Measurements from ENCODE around the gene VEGFA. TPM values are rescaled to one million over a fixed set of nuclear protein-coding genes. Genes with fewer than 3 reads are reported as not detected.

Gene VEGFA
- polyA plus RNA-seq, 4 donors = 106 to 336 (median 279) TPM

DNA sequence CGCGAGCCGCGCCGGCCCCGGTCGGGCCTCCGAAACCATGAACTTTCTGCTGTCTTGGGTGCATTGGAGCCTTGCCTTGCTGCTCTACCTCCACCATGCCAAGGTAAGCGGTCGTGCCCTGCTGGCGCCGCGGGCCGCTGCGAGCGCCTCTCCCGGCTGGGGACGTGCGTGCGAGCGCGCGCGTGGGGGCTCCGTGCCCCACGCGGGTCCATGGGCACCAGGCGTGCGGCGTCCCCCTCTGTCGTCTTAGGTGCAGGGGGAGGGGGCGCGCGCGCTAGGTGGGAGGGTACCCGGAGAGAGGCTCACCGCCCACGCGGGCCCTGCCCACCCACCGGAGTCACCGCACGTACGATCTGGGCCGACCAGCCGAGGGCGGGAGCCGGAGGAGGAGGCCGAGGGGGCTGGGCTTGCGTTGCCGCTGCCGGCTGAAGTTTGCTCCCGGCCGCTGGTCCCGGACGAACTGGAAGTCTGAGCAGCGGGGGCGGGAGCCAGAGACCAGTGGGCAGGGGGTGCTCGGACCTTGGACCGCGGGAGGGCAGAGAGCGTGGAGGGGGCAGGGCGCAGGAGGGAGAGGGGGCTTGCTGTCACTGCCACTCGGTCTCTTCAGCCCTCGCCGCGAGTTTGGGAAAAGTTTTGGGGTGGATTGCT is 1.3 kb downstream of the VEGFA start:
- DNase-seq (ENCODE audit: low read depth in 4 of 4, low spot score in 3 of 4) = peak in 2 of 4 donors; percentile 42 to 59

DNA sequence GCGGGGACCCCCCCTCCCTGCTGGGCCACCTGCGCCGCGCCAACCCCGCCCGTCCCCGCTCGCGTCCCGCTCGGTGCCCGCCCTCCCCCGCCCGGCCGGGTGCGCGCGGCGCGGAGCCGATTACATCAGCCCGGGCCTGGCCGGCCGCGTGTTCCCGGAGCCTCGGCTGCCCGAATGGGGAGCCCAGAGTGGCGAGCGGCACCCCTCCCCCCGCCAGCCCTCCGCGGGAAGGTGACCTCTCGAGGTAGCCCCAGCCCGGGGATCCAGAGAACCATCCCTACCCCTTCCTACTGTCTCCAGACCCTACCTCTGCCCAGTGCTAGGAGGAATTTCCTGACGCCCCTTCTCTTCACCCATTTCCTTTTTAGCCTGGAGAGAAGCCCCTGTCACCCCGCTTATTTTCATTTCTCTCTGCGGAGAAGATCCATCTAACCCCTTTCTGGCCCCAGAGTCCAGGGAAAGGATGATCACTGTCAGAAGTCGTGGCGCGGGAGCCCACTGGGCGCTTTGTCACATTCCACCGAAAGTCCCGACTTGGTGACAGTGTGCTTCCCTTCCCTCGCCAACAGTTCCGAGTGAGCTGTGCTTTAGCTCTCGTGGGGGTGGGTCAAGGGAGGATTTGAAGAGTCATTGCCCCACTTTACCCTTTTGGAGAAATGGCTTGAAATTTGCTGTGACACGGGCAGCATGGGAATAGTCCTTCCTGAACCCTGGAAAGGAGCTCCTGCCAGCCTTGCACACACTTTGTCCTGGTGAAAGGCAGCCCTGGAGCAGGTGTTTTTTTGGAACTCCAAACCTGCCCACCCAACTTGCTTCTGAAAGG is 2.1 kb downstream of the VEGFA start:
- DNase-seq (ENCODE audit: low read depth in 4 of 4, low spot score in 3 of 4) = no peak

DNA sequence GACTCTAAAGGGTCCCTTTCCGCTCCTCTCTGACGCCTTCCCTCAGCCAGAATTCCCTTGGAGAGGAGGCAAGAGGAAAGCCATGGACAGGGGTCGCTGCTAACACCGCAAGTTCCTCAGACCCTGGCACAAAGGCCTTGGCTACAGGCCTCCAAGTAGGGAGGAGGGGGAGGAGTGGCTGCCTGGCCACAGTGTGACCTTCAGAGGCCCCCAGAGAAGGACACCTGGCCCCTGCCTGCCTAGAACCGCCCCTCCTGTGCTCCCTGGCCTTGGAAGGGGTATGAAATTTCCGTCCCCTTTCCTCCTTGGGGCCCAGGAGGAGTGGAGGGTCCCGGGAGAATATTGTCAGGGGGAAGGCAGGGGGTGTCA is 2.7 kb downstream of the VEGFA start:
- peak in 1 of 4 donors; percentile 37 for DNase-seq (ENCODE audit: low read depth in 4 of 4, low spot score in 3 of 4)

DNA sequence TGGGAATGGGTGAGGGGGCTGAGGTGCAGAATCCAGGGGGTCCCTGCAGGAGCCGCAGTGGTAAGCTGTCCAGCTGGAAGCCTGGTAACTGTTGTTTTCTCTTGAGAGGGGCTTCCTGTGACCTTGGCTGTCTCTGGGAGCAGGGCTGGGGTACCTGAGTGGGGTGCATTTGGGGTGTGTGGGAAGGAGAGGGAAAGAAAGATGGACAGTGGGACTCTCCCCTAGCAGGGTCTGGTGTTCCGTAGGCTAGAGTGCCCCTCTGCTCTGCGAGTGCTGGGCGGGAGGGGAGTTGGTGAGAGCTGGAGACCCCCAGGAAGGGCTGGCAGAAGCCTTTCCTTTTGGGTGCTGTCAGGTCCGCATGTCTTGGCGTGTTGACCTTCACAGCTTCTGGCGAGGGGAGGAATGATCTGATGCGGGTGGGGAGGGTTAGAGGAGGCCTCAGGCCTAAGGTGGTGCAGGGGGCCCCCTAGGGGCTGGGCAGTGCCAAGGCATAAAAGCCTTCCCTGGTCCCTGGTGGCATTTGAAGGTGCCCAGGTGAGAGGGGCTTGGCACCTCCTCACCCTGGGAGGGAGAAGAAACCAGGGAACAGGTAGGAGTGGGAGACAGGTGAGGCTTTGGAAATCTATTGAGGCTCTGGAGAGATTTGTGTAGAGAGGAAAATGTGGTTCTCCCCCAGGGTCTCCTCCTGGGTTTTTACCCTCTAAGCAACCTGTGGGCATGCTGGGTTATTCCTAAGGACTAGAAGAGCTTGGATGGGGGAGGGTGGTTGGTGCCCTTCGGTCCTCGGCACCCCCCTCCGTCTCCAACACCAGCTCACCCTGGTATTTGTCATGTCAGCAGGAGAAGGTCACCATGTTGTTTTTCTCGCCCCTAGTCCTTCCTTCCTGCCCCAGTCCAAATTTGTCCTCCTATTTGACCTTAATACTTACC is 3.3 kb downstream of the VEGFA start:
- peak in 1 of 4 donors; percentile 27 for DNase-seq (ENCODE audit: low read depth in 4 of 4, low spot score in 3 of 4)

DNA sequence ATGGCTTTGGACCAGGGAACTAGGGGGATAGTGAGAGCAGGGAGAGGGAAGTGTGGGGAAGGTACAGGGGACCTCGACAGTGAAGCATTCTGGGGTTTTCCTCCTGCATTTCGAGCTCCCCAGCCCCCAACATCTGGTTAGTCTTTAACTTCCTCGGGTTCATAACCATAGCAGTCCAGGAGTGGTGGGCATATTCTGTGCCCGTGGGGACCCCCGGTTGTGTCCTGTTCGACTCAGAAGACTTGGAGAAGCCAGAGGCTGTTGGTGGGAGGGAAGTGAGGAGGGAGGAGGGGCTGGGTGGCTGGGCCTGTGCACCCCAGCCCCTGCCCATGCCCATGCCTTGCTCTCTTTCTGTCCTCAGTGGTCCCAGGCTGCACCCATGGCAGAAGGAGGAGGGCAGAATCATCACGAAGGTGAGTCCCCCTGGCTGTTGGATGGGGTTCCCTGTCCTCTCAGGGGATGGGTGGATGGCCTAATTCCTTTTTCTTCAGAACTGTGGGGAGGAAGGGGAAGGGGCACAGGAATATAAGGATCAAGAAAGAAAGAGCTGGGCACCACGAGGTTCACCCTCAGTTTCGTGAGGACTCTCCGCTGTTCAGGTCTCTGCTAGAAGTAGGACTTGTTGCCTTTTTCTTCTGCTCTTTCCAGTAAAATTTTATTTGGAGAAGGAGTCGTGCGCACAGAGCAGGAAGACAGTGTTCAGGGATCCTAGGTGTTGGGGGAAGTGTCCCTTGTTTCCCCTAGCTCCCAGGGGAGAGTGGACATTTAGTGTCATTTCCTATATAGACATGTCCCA is 4.2 kb downstream of the VEGFA start:
- no peak for DNase-seq (ENCODE audit: low read depth in 4 of 4, low spot score in 3 of 4)

DNA sequence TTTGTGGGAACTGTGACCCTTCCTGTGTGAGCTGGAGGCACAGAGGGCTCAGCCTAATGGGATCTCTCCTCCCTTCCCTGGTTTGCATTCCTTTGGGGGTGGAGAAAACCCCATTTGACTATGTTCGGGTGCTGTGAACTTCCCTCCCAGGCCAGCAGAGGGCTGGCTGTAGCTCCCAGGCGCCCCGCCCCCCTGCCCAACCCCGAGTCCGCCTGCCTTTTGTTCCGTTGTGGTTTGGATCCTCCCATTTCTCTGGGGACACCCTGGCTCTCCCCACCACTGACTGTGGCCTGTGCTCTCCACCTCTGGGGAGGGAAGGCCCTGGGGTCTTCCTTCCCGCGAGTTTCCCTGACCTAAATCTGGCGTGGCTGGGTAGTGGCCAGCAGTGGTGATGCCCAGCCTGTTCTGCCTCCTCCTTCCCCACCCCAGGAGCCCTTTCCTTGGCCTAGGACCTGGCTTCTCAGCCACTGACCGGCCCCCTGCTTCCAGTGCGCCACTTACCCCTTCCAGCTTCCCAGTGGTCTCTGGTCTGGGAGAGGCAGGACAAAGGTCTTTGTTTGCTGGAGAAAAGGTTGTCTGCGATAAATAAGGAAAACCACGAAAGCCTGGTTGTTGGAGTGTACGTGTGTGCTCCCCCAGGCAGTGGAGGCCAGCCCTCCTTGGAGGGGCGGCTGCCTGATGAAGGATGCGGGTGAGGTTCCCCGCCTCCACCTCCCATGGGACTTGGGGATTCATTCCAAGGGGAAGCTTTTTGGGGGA is 4.9 kb downstream of the VEGFA start:
- peak in 2 of 4 donors; percentile 48 to 60 for DNase-seq (ENCODE audit: low read depth in 4 of 4, low spot score in 3 of 4)

DNA sequence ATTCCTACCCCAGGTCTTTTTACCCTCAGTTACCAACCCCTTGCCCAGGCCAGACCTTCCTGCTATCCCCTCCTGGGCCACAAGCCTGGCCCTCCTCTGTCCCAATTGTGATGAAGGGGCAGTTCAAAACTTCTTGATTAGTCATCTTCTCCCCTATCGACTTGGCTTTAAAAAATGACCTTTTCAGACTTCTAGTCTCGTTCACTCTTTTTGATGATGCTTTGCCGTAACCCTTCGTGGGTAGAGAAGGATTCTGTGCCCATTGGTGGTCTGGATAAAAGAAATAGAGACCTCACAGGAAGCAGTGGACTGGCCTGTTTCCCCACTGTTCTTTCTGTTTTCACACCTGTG is 5.5 kb downstream of the VEGFA start:
- DNase-seq (ENCODE audit: low read depth in 4 of 4, low spot score in 3 of 4) = no peak

DNA sequence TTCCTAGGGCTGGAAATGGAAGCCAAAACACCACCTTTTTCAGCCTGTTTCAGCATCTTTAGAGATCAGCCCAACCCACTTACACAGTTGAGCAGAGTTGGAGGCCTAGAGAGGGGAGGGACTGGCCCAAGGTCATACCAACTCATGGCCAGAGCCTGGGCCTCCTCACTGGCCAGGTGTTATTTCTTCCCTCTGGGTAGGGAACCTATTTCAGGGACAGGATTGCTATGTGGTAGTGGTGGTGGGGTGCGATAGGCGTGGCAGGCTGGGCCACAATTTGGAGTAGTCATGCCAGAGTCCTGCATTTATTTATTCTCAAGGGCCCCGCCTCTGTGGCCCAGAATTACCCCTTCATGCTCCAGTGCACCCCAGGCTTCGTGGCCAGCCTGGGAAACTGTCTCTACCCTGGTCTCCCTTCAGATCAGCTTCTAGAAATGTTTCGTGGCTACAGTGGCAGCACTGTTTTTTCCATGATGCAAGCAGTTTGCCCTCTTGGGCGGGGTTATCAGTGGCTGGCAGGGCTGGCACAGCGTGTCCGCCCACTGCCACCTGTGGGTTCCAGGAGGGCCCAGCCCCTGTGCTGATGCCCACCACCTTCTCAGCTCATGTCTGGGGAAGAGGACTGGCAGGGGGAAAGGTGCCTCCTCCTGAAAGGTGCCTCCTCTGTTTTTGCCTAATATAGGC is 6.2 kb downstream of the VEGFA start:
- no peak for DNase-seq (ENCODE audit: low read depth in 4 of 4, low spot score in 3 of 4)

DNA sequence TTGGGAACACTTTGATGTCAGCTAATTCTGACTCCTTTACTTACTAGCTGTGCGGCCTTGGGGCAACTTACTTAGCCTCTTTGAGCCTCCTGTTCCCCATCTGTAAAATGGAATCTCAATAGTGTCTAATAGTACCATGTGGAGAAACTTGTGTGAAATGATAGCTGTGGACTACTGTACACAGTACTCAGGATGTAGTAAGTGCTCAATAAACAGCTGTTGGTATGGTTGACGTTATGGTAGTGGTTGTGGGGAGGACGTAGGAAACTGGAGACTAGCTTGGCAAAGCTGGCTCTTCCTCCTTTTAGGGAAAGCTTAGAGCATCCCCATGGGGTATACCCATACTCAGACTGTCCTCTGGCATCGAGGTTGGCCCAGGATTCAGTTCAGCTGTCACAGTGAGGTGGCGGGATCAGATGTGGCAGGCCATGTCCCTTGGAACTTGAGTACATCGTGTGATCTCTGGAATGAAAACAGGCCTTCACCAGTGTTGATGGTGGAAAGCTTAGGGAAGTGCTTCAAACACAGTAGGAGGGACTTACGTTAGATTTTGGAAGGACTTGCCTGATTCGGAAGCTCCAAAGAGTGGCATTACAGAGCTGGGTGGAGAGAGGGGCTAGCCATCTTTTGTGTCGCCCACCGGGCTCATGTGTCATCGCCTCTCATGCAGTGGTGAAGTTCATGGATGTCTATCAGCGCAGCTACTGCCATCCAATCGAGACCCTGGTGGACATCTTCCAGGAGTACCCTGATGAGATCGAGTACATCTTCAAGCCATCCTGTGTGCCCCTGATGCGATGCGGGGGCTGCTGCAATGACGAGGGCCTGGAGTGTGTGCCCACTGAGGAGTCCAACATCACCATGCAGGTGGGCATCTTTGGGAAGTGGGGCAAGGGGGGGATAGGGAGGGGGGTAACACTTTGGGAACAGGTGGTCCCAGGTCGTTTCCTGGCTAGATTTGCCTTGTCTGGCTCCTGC is 7.1 kb downstream of the VEGFA start:
- DNase-seq (ENCODE audit: low read depth in 4 of 4, low spot score in 3 of 4) = no peak

DNA sequence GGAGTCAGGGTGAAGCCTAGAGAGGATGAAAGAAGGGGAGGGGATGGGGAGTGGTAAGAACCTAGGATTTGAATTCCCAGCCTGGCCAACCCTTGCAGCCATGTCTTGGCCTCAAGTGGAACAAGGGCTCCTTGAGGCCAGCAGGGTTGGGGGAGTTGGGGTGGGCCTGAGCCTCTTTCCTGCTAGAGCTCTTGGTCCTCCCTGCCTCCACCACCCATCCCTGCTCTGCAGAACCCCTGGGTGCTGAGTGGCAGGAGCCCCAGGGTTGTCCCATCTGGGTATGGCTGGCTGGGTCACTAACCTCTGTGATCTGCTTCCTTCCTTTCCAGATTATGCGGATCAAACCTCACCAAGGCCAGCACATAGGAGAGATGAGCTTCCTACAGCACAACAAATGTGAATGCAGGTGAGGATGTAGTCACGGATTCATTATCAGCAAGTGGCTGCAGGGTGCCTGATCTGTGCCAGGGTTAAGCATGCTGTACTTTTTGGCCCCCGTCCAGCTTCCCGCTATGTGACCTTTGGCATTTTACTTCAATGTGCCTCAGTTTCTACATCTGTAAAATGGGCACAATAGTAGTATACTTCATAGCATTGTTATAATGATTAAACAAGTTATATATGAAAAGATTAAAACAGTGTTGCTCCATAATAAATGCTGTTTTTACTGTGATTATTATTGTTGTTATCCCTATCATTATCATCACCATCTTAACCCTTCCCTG is 8.3 kb downstream of the VEGFA start:
- DNase-seq (ENCODE audit: low read depth in 4 of 4, low spot score in 3 of 4) = no peak

DNA sequence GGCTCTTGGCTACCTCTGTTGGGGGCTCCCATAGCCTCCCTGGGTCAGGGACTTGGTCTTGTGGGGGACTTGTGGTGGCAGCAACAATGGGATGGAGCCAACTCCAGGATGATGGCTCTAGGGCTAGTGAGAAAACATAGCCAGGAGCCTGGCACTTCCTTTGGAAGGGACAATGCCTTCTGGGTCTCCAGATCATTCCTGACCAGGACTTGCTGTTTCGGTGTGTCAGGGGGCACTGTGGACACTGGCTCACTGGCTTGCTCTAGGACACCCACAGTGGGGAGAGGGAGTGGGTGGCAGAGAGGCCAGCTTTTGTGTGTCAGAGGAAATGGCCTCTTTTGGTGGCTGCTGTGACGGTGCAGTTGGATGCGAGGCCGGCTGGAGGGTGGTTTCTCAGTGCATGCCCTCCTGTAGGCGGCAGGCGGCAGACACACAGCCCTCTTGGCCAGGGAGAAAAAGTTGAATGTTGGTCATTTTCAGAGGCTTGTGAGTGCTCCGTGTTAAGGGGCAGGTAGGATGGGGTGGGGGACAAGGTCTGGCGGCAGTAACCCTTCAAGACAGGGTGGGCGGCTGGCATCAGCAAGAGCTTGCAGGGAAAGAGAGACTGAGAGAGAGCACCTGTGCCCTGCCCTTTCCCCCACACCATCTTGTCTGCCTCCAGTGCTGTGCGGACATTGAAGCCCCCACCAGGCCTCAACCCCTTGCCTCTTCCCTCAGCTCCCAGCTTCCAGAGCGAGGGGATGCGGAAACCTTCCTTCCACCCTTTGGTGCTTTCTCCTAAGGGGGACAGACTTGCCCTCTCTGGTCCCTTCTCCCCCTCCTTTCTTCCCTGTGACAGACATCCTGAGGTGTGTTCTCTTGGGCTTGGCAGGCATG is 9.2 kb downstream of the VEGFA start:
- DNase-seq (ENCODE audit: low read depth in 4 of 4, low spot score in 3 of 4) = no peak

DNA sequence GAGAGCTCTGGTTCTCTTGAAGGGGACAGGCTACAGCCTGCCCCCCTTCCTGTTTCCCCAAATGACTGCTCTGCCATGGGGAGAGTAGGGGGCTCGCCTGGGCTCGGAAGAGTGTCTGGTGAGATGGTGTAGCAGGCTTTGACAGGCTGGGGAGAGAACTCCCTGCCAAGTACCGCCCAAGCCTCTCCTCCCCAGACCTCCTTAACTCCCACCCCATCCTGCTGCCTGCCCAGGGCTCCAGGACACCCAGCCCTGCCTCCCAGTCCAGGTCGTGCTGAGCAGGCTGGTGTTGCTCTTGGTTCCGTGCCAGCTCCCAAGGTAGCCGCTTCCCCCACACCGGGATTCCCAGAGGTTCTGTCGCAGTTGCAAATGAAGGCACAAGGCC is 9.8 kb downstream of the VEGFA start:
- DNase-seq (ENCODE audit: low read depth in 4 of 4, low spot score in 3 of 4) = peak in 1 of 4 donors; percentile 40

DNA sequence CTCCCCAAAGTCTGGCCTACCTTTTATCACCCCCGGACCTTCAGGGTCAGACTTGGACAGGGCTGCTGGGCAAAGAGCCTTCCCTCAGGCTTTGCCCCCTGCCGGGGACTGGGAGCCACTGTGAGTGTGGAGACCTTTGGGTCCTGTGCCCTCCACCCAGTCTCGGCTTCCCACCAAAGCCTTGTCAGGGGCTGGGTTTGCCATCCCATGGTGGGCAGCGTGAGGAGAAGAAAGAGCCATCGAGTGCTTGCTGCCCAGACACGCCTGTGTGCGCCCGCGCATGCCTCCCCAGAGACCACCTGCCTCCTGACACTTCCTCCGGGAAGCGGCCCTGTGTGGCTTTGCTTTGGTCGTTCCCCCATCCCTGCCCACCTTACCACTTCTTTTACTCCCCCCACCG is 10.3 kb downstream of the VEGFA start:
- DNase-seq (ENCODE audit: low read depth in 4 of 4, low spot score in 3 of 4) = no peak

DNA sequence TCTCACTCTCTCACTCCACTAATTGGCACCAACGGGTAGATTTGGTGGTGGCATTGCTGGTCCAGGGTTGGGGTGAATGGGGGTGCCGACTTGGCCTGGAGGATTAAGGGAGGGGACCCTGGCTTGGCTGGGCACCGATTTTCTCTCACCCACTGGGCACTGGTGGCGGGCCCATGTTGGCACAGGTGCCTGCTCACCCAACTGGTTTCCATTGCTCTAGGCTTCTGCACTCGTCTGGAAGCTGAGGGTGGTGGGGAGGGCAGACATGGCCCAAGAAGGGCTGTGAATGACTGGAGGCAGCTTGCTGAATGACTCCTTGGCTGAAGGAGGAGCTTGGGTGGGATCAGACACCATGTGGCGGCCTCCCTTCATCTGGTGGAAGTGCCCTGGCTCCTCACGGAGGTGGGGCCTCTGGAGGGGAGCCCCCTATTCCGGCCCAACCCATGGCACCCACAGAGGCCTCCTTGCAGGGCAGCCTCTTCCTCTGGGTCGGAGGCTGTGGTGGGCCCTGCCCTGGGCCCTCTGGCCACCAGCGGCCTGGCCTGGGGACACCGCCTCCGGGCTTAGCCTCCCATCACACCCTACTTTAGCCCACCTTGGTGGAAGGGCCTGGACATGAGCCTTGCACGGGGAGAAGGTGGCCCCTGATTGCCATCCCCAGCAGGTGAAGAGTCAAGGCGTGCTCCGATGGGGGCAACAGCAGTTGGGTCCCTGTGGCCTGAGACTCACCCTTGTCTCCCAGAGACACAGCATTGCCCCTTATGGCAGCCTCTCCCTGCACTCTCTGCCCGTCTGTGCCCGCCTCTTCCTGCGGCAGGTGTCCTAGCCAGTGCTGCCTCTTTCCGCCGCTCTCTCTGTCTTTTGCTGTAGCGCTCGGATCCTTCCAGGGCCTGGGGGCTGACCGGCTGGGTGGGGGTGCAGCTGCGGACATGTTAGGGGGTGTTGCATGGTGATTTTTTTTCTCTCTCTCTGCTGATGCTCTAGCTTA is 11.2 kb downstream of the VEGFA start:
- no peak for DNase-seq (ENCODE audit: low read depth in 4 of 4, low spot score in 3 of 4)

Measured in left renal pelvis (tissue), 4 donors.